DND-41 (cell line): Measurements from ENCODE around the gene PCSK9.

Experiments used
- EZH2 ChIP-seq: IDR thresholded peaks from 3 replicates; pipeline ENCODE4 v1.6.1; 2012; ENCODE audit warnings: borderline replicate concordance, low read depth, mild to moderate bottlenecking, moderate library complexity, low read length, inconsistent platforms; ENCODE audit not compliant: severe bottlenecking
- TF ChIP-seq, protein P1 (sequence below): IDR thresholded peaks from 2 replicates; pipeline ENCODE4 v1.5.1; 2012; ENCODE audit warnings: borderline replicate concordance, low read length, moderate library complexity, mild to moderate bottlenecking; ENCODE audit not compliant: poor library complexity, severe bottlenecking; ENCODE audit errors: extremely low read depth

GRCh38 chr1:55021942-55022546 lies 17.3 kb upstream of the PCSK9 start:
- TF ChIP-seq, protein P1, sequence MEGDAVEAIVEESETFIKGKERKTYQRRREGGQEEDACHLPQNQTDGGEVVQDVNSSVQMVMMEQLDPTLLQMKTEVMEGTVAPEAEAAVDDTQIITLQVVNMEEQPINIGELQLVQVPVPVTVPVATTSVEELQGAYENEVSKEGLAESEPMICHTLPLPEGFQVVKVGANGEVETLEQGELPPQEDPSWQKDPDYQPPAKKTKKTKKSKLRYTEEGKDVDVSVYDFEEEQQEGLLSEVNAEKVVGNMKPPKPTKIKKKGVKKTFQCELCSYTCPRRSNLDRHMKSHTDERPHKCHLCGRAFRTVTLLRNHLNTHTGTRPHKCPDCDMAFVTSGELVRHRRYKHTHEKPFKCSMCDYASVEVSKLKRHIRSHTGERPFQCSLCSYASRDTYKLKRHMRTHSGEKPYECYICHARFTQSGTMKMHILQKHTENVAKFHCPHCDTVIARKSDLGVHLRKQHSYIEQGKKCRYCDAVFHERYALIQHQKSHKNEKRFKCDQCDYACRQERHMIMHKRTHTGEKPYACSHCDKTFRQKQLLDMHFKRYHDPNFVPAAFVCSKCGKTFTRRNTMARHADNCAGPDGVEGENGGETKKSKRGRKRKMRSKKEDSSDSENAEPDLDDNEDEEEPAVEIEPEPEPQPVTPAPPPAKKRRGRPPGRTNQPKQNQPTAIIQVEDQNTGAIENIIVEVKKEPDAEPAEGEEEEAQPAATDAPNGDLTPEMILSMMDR = peak; percentile 90
- no peak for TF ChIP-seq EZH2
